Testis (tissue), 3 donors: ENCODE results near the gene ARHGAP36. TPM values are rescaled to one million over a fixed set of nuclear protein-coding genes. Genes with fewer than 3 reads are reported as not detected.

Experiments
- DNase-seq: peaks from one replicate; pipeline ENCODE4 v3.0.0-alpha.2; 2019
- H3K27ac ChIP-seq, 2 donors: fragments of 200-600 bp; sonication (generic); one replicate each; pipeline ENCODE4 v1.5.1; 2019
- H3K27me3 ChIP-seq: fragments of 200-600 bp; sonication (generic); one replicate; pipeline ENCODE4 v1.5.1; 2019
- H3K36me3 ChIP-seq: fragments of 200-600 bp; sonication (generic); one replicate; pipeline ENCODE4 v1.5.1; 2017; ENCODE audit warnings: low read depth; ENCODE audit errors: missing control alignments
- H3K4me1 ChIP-seq: fragments of 200-600 bp; sonication (generic); one replicate; pipeline ENCODE4 v1.5.1; 2019
- H3K4me3 ChIP-seq, 2 donors: fragments of 200-600 bp; sonication (generic); one replicate each; pipeline ENCODE4 v1.5.1; 2017 to 2019
- H3K9me3 ChIP-seq: fragments of 200-600 bp; sonication (generic); one replicate; pipeline ENCODE4 v1.5.1; 2017
- POLR2A ChIP-seq: fragments of 450-650 bp; IDR thresholded peaks from one replicate; pipeline ENCODE4 v1.6.1; 2017; ENCODE audit warnings: antibody characterized with exemption, mild to moderate bottlenecking, moderate library complexity
- WGBS, 2 donors: methylation state at CpG; one replicate each; pipeline ENCODE4 v1.1.5; 2018; 5-methylcytosine and 5-hydroxymethylcytosine counted together
- intact Hi-C: fragments of 100-400 bp; cut with DNase I; formaldehyde crosslinking; loops from one replicate; pipeline ENCODE4 v1.15.1; 2023; ENCODE audit warnings: low total_unique reads
- polyA plus RNA-seq: library from polyadenylated mRNA; stranded (reverse); fragments of 350-450 nt; fragmentation: Illumina TruSeq; extraction: RNeasy Lipid Tissue Mini Kit (QIAGEN cat#74804); gene quantifications from one replicate; pipeline ENCODE4 v1.2.3, GENCODE V29; 2014; ENCODE audit warnings: low read depth, low replicate concordance; ENCODE audit not compliant: insufficient read depth
- total RNA-seq, 2 donors: library from RNA; depleted of rRNA; stranded (reverse); fragments of >200 nt; gene quantifications; one replicate each; pipeline ENCODE4 v1.2.3, GENCODE V29; 2016
- TF ChIP-seq, protein P1 (sequence below), 3 experiments: fragments of 450-650 bp in 2 of 3; fragments of 200-600 bp in 1 of 3; sonication (generic) in 1 of 3; IDR thresholded peaks; one replicate each; pipeline ENCODE4 v1.5.1; 2016 to 2019; ENCODE audit warnings: antibody characterized with exemption in 3 of 3, mild to moderate bottlenecking in 2 of 3, moderate library complexity in 1 of 3

Gene ARHGAP36
- total and polyA plus RNA-seq, 3 donors from 2014 or later, result 1.2 to 3.2 (median 2.4) TPM

DNA sequence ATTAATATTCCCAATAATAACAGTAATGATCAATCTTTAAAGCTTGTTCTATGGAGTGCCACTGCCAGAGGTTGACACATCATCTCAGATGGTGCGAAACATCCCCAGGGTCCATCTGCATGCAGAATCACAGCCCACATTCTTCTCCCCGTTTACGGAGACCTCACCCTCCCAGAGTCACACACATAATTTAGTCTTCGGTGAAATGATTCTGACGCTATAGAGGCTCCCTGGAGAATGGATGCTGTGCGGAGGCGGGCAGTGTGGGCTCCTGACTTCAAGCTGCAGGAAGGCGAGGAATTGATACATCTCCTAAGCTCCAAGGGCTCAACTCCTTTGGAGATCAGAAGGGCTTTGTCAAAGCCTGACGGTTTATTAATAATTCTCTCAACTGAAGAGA lies 11.0 kb upstream of the ARHGAP36 start:
- Histone ChIP-seq H3K4me1 (no peaks in the 10 kb centered on the region), H3K36me3 (no peaks in the 10 kb centered on the region), H3K27me3 (no peaks in the 10 kb centered on the region), H3K4me3 (no peak overlapping the region), H3K9me3 (no peaks in the 10 kb centered on the region), H3K27ac (no peak overlapping the region)
- WGBS, 2 donors, result 72 to 74% methylated on average over 9 of the region's 9 CpGs
- no peak for DNase-seq
- TF ChIP-seq POLR2A, result no peak
- TF ChIP-seq, protein P1, sequence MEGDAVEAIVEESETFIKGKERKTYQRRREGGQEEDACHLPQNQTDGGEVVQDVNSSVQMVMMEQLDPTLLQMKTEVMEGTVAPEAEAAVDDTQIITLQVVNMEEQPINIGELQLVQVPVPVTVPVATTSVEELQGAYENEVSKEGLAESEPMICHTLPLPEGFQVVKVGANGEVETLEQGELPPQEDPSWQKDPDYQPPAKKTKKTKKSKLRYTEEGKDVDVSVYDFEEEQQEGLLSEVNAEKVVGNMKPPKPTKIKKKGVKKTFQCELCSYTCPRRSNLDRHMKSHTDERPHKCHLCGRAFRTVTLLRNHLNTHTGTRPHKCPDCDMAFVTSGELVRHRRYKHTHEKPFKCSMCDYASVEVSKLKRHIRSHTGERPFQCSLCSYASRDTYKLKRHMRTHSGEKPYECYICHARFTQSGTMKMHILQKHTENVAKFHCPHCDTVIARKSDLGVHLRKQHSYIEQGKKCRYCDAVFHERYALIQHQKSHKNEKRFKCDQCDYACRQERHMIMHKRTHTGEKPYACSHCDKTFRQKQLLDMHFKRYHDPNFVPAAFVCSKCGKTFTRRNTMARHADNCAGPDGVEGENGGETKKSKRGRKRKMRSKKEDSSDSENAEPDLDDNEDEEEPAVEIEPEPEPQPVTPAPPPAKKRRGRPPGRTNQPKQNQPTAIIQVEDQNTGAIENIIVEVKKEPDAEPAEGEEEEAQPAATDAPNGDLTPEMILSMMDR (IDR thresholded peaks at IDR 0.05), result no peak
- intact Hi-C loops, result no loop called here

DNA sequence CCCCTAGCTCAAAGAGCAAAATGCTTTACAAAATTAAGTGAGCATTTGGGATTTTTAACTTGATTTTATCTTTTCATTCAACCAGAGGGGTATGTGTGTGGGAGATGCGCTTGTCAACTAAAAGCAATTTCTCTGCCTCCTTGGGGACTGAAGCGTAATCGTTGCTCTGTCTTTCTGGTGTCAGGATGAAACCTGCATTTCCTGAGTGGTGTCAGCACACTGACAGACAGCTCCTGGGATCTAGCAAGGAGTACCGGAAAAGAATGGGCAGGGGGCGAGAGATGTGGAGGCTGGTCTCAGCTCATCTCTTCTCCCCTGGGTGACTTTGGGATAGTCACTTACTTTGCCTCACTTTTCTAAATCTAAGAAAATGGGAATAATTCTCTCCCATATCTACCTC lies 5.1 kb upstream of the ARHGAP36 start:
- Histone ChIP-seq H3K27ac (no peak overlapping the region), H3K4me3 (no peak overlapping the region), H3K36me3 (no peaks in the 10 kb centered on the region), H3K27me3 (no peaks in the 10 kb centered on the region), H3K9me3 (no peaks in the 10 kb centered on the region), H3K4me1 (no peaks in the 10 kb centered on the region)
- TF ChIP-seq POLR2A, result no peak
- TF ChIP-seq, protein P1 (IDR thresholded peaks at IDR 0.05), result no peak
- WGBS, 2 donors, result 80 to 85% methylated on average over 5 of the region's 5 CpGs
- intact Hi-C loops, result no loop called here
- DNase-seq, result no peak

DNA sequence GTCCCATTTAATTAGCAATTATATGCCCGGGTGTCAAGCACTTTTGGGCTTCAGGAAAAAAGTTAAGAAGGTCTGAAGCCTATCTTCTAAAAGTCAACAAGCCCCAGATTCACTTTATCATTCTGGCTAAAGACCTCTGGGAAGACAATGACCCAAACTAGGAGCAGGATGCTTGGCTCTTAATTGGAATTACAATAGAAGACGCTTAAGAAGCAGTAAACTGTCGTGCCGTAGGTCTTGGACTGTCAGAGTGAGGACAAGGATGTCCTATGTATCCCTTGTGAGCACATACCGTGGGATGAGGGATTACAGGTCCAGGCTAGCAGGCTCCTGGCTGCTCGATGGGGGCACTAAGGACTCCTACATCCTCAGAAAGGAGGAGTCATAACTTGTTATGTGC lies 3.2 kb upstream of the ARHGAP36 start:
- no peaks in the 10 kb centered on the region for H3K4me1 ChIP-seq
- 61 to 68% methylated on average over 6 of the region's 6 CpGs for WGBS, 2 donors
- H3K36me3 ChIP-seq, result no peaks in the 10 kb centered on the region
- TF ChIP-seq, protein P1 (IDR thresholded peaks at IDR 0.05), result no peak
- TF ChIP-seq POLR2A, result no peak
- no peak overlapping the region for H3K4me3 ChIP-seq
- H3K27ac ChIP-seq, result no peak overlapping the region
- DNase-seq, result no peak
- no peaks in the 10 kb centered on the region for H3K27me3 ChIP-seq
- H3K9me3 ChIP-seq, result no peaks in the 10 kb centered on the region
- intact Hi-C loops, result no loop called here

DNA sequence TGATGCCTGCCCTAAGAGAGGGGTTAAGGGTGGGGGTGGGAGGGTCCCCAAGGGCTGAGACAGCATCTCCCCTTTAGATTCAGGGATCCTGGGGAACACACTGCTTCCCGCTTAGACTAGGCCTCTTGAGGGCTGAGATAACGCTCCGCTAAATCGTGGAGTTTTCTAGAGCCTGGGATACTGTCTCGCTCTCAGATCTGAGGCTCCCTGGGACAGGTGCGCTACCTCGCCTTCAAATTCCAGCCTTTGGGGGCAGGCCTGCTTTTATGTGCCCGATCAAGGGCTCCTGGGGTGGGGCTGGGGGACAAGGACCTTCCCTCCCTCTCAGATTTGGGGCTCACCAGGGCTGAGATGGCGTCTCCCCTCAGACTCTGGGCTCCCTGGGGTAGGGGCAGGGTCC lies 440 bp upstream of the ARHGAP36 start:
- no peak overlapping the region for H3K27ac ChIP-seq
- no peak for DNase-seq
- TF ChIP-seq, protein P1 (IDR thresholded peaks at IDR 0.05), result no peak
- TF ChIP-seq POLR2A, result no peak
- no peaks in the 10 kb centered on the region for H3K9me3 ChIP-seq
- H3K4me1 ChIP-seq, result no peaks in the 10 kb centered on the region
- H3K4me3 ChIP-seq, result no peak overlapping the region
- no peaks in the 10 kb centered on the region for H3K27me3 ChIP-seq
- 15 to 18% methylated on average over 4 of the region's 9 CpGs for WGBS, 2 donors
- intact Hi-C loops, result no loop called here
- H3K36me3 ChIP-seq, result no peaks in the 10 kb centered on the region

DNA sequence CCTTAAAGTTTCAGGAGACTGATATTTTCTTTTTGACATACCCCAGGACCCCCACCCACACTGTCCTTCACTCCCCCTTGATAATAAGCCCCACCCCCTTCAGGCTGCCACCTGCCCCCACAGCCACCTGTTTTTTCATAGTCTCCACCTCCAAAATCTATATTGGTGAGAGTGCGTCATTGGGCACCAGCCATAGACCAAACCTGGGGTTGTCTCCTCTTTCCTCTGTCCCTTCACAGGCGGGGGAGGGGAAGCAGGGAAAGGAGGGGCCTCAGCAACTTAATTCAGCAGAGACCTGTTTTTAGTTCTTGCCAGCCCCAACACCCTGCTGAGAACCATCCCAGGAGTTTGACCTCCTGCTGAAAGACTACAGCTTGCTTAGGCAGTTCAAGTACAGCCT lies 1.1 kb downstream of the ARHGAP36 start:
- no peak for DNase-seq
- TF ChIP-seq, protein P1 (IDR thresholded peaks at IDR 0.05), result no peak
- TF ChIP-seq POLR2A, result no peak
- WGBS, 2 donors, result 40 to 95% methylated on average over 2 of the region's 2 CpGs
- intact Hi-C loops, result no loop called here
- no peaks in the 10 kb centered on the region for H3K27me3 ChIP-seq
- no peak overlapping the region for H3K27ac ChIP-seq
- no peak overlapping the region for H3K4me3 ChIP-seq
- no peaks in the 10 kb centered on the region for H3K4me1 ChIP-seq
- no peaks in the 10 kb centered on the region for H3K9me3 ChIP-seq
- no peaks in the 10 kb centered on the region for H3K36me3 ChIP-seq
